ENCODE data around the gene ATP4A. TPM values are rescaled to one million over a fixed set of nuclear protein-coding genes. Genes with fewer than 3 reads are reported as not detected.

Gene ATP4A
- total RNA-seq, 3 donors from 2014 or later (not counting 1 experiment from before 2014, with no cell fraction given), result not detected

GRCh38 chr19:35531291-35531690, 32.2 kb downstream of the ATP4A start:
- Histone ChIP-seq H3K27ac (ENCODE audit: low read length) (no peak overlapping the region), H3K4me3 (ENCODE audit: low read length) (no peak overlapping the region), H3K27me3 (ENCODE audit: control insufficient read depth, insufficient read depth, low read length) (no peaks in the 10 kb centered on the region), H3K4me1 (ENCODE audit: control insufficient read depth, insufficient read depth, low read length) (peaks cover 25% of the 10 kb centered on the region), H3K36me3 (ENCODE audit: control insufficient read depth, insufficient read depth, low read length) (no peaks in the 10 kb centered on the region), H3K9me3 (ENCODE audit: control insufficient read depth, insufficient read depth, low read length) (no peaks in the 10 kb centered on the region)
- TF ChIP-seq CTCF (IDR thresholded peaks at IDR 0.05), result no peak
- ATAC-seq (no peak), DNase-seq (no peak)
- Mint-ChIP-seq H3K4me1 (peaks cover 6 to 22% of the 10 kb centered on the region in 2 donors), H3K9me3 (no peaks in the 10 kb centered on the region), H3K36me3 (no peaks in the 10 kb centered on the region), H3K27ac (peak overlapping the region in 1 of 2 donors; percentile 52), H3K27me3 (ENCODE audit: low read depth in 2 of 2) (peaks cover 16 to 35% of the 10 kb centered on the region in 2 donors), H3K4me3 (no peak overlapping the region)
- intact Hi-C loops (cut with micrococcal nuclease), result no loop called here
- 84% methylated on average over 6 of the region's 6 CpGs for WGBS (ENCODE audit: insufficient coverage)

DNA sequence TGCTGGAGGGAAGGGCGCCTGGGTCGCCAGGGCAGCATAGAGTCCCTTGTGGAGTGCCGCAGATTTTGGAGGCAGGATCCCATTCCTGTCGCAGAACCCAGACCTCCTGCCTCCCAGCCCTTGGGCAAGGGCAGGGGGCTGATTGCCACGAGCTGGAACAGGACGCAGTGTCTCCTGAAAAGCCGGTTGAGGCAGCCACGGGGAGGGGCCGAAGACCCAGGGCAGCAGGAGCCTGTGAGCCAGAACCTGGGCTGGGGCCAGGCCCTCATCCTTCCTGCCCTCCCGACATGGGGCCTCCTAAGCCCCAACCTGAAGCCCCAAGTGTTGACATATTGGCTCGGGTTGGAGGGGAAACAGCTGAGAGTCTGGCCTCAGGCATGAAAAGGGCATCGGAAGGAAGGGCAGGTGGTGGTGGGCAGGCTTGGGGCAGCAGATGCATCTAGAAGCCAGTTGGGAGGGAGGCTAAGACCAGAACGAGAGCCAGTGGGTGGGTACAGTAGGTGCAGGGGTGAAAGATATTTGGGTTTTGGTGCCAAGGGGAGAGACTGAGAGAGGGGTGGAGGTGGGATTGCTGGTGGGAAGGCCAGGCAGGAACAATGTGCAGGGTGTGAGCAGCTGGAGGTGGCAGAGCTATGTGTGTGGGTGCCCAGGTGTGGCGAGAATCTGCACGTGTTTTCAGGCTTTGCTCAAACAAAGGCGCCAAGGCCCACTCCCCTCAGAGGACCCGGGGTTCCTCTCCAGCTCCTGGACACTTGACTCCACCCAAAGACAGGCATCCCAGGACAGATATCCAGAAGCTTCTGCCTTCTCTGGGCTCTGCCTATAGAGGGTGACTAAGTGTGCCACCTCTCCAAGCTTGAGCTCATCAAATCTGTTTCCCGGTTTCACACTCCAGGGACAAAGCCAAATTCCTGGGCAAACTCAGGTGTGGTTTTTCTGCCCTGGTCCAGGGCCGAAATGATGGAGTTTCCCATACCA, 33.9 kb downstream of the ATP4A start:
- H3K4me3 Mint-ChIP-seq, result no peak overlapping the region

DNA sequence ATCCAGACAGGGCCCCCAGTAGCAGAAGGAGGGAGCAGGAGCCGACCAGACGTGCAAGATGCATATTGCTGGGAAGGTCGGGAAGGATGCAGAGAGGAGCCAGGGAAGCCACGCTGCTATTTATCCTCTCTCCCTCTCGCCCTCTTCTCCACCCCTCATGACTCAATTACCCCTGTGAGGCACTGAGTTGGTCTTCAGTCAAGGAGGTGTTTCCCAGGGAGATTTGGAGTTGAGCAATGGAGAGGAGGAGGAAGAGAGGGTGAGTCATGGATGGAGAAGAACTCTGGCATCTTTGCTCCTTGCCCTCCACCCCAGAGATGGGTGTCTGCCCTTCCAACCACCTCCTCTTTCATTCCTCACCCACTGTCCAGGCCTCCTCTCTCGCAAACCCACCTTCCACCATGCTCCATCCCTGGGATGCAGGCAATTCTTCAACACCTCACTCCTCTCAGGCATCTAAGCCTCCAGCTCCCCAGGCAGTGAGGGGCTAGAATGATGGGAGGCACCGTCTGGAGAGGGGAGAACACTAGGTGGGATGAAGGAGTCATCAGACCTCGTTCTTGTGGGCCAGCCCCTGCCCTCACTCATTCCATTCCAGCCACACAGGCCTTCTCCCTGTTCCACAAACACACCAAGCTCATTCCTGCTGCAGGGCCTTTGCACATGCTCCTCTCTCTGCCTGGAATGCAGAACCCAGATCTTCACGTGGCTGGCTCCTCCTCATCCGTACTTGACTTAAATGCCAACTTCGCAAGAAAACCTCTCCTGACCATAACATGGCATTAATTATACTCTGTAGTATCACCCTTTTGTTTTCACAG, 35.0 kb downstream of the ATP4A start, which contains the start of gene SBSN:
Gene SBSN (minus strand): TSS at position 94 of the 821 bp plus-strand sequence. CDS start 30 bp downstream, at position 64.
- ATAC-seq (no peak), DNase-seq (no peak)
- Mint-ChIP-seq H3K4me3 (no peak within 1 kb of the TSS), H3K4me1 (peaks cover 0 to 6% of the 10 kb centered on the region in 2 donors), H3K27ac (peak within 1 kb of the TSS in 1 of 2 donors; percentile 56), H3K27me3 (ENCODE audit: low read depth in 2 of 2) (peaks cover 16 to 35% of the 10 kb centered on the region in 2 donors), H3K36me3 (no peaks in the 10 kb centered on the region), H3K9me3 (no peaks in the 10 kb centered on the region)
- Histone ChIP-seq H3K27ac (ENCODE audit: low read length) (no peak within 1 kb of the TSS), H3K27me3 (ENCODE audit: control insufficient read depth, insufficient read depth, low read length) (no peaks in the 10 kb centered on the region), H3K36me3 (ENCODE audit: control insufficient read depth, insufficient read depth, low read length) (no peaks in the 10 kb centered on the region), H3K4me1 (ENCODE audit: control insufficient read depth, insufficient read depth, low read length) (peaks cover 8% of the 10 kb centered on the region), H3K9me3 (ENCODE audit: control insufficient read depth, insufficient read depth, low read length) (no peaks in the 10 kb centered on the region), H3K4me3 (ENCODE audit: low read length) (no peak within 1 kb of the TSS)
- 86% methylated on average over 9 of the region's 11 CpGs for WGBS (ENCODE audit: insufficient coverage)
- TF ChIP-seq CTCF (IDR thresholded peaks at IDR 0.05), result no peak
- intact Hi-C loops (cut with micrococcal nuclease), result no loop called here

More for the DNA sequence above, 33.9 kb downstream of the ATP4A start:
- no peaks in the 10 kb centered on the region for H3K9me3 Mint-ChIP-seq
- Histone ChIP-seq H3K27ac (ENCODE audit: low read length) (no peak overlapping the region), H3K4me3 (ENCODE audit: low read length) (no peak overlapping the region), H3K36me3 (ENCODE audit: control insufficient read depth, insufficient read depth, low read length) (no peaks in the 10 kb centered on the region), H3K4me1 (ENCODE audit: control insufficient read depth, insufficient read depth, low read length) (peaks cover 19% of the 10 kb centered on the region), H3K9me3 (ENCODE audit: control insufficient read depth, insufficient read depth, low read length) (no peaks in the 10 kb centered on the region), H3K27me3 (ENCODE audit: control insufficient read depth, insufficient read depth, low read length) (no peaks in the 10 kb centered on the region)
- peak overlapping the region in 1 of 2 donors; percentile 56 for H3K27ac Mint-ChIP-seq
- TF ChIP-seq CTCF (IDR thresholded peaks at IDR 0.05), result no peak
- H3K36me3 Mint-ChIP-seq, result no peaks in the 10 kb centered on the region
- WGBS (ENCODE audit: insufficient coverage), result 41% methylated on average over 19 of the region's 19 CpGs
- H3K27me3 Mint-ChIP-seq (ENCODE audit: low read depth in 2 of 2), result peaks cover 16 to 33% of the 10 kb centered on the region in 2 donors
- DNase-seq, result no peak
- intact Hi-C loops (cut with micrococcal nuclease), result no loop called here
- peaks cover 6 to 16% of the 10 kb centered on the region in 2 donors for H3K4me1 Mint-ChIP-seq
- ATAC-seq, result no peak
